Kidney (tissue), 14 donors: Measurements from ENCODE around the gene RNASE13. TPM values are rescaled to one million over a fixed set of nuclear protein-coding genes. Genes with fewer than 3 reads are reported as not detected.
A peak's percentile ranks its signal among the peaks of the same experiment; 100 is the strongest.

ENCODE experiments used
- DNase-seq, 5 donors: peaks; one replicate each; pipeline ENCODE4 v3.0.0-alpha.2; 2013 to 2020
- FAIRE-seq: peaks from 2 replicates; lab custom pipeline; 2012; peaks lifted over from hg19 to GRCh38; lab: Jason Lieb, UNC
- H3K27ac ChIP-seq, 2 donors: one replicate each; pipeline ENCODE4 v1.7.0; 2013; ENCODE audit warnings: low read depth in 2 of 2, low read length in 2 of 2, inconsistent platforms in 1 of 2
- H3K27me3 ChIP-seq: one replicate; pipeline ENCODE4 v1.7.1; 2013; ENCODE audit warnings: low read length, inconsistent platforms; ENCODE audit not compliant: control insufficient read depth, insufficient read depth
- H3K36me3 ChIP-seq, 3 donors: one replicate each; pipeline versions ENCODE4 v1.7.0 to v1.7.1; 2013; ENCODE audit warnings: low read length in 3 of 3, control low read depth in 1 of 3, inconsistent platforms in 1 of 3; ENCODE audit not compliant: insufficient read depth in 3 of 3, control insufficient read depth in 2 of 3
- H3K4me1 ChIP-seq, 3 donors: one replicate each; pipeline versions ENCODE4 v1.7.0 to v1.7.1; 2013; ENCODE audit warnings: low read length in 3 of 3, inconsistent platforms in 1 of 3, low read depth in 1 of 3; ENCODE audit not compliant: control insufficient read depth in 2 of 3, insufficient read depth in 2 of 3
- H3K4me3 ChIP-seq, 3 donors: one replicate each; pipeline versions ENCODE4 v1.7.0 to v1.8.1; 2013; ENCODE audit warnings: low read length in 3 of 3, control low read depth in 1 of 3, inconsistent platforms in 1 of 3
- H3K9ac ChIP-seq, 3 donors: one replicate each; pipeline versions ENCODE4 v1.7.0 to v1.7.1; 2013; ENCODE audit warnings: low read length in 3 of 3, control low read depth in 1 of 3, inconsistent platforms in 1 of 3
- H3K9me3 ChIP-seq, 3 donors: one replicate each; pipeline versions ENCODE4 v1.7.0 to v1.7.1; 2013; ENCODE audit warnings: low read length in 3 of 3, control low read depth in 1 of 3, inconsistent platforms in 1 of 3; ENCODE audit not compliant: control insufficient read depth in 2 of 3, insufficient read depth in 1 of 3
- intact Hi-C: fragments of 100-400 bp; cut with DNase I; formaldehyde crosslinking; loops from one replicate; pipeline ENCODE4 v1.11.1; 2022
- polyA plus RNA-seq: library from polyadenylated mRNA; stranded (reverse); fragments of 350-450 nt; fragmentation: Illumina TruSeq; extraction: RNeasy Lipid Tissue Mini Kit (QIAGEN cat#74804); gene quantifications from one replicate; pipeline ENCODE4 v1.2.3, GENCODE V29; 2014; ENCODE audit warnings: low read depth, low replicate concordance; ENCODE audit not compliant: insufficient read depth
- total RNA-seq: library from RNA; stranded (reverse); fragmentation: NEBNext Ultra II Directional; extraction: Animal tissue kit (Norgen Biotek cat#: 25700); gene quantifications from one replicate; pipeline ENCODE4 v1.2.1, GENCODE V29; 2021
- TF ChIP-seq, protein P1 (sequence below): IDR thresholded peaks from 3 replicates; pipeline ENCODE4 v1.5.1; 2012; ENCODE audit warnings: mild to moderate bottlenecking, moderate library complexity, borderline replicate concordance; ENCODE audit not compliant: insufficient read depth; ENCODE audit errors: extremely low read depth
- donor health status: control.
- donor health status: control.
- donor health status: control.
- donor health status: control.
- donor health status: control.
- donor health status: DM: yes; HTN: yes; CAD: no.
- donor health status: Normal renal cell carcinoma (clear cell type).

The RNASE13 gene
- total and polyA plus RNA-seq, 2 donors from 2014 or later = not detected

GRCh38 chr14:21072781-21073339, 38.3 kb upstream of the RNASE13 start:
- intact Hi-C loops = no loop called here
- Histone ChIP-seq H3K27me3 (no peaks in the 10 kb centered on the region), H3K4me3 (no peak overlapping the region), H3K4me1 (peaks cover 6 to 14% (median 12%) of the 10 kb centered on the region in 3 donors), H3K36me3 (peaks cover 9 to 24% (median 22%) of the 10 kb centered on the region in 3 donors), H3K9ac (peak overlapping the region in 1 of 3 donors; percentile 61), H3K9me3 (no peaks in the 10 kb centered on the region), H3K27ac (no peak overlapping the region)
- no peak for DNase-seq
- TF ChIP-seq, protein P1, sequence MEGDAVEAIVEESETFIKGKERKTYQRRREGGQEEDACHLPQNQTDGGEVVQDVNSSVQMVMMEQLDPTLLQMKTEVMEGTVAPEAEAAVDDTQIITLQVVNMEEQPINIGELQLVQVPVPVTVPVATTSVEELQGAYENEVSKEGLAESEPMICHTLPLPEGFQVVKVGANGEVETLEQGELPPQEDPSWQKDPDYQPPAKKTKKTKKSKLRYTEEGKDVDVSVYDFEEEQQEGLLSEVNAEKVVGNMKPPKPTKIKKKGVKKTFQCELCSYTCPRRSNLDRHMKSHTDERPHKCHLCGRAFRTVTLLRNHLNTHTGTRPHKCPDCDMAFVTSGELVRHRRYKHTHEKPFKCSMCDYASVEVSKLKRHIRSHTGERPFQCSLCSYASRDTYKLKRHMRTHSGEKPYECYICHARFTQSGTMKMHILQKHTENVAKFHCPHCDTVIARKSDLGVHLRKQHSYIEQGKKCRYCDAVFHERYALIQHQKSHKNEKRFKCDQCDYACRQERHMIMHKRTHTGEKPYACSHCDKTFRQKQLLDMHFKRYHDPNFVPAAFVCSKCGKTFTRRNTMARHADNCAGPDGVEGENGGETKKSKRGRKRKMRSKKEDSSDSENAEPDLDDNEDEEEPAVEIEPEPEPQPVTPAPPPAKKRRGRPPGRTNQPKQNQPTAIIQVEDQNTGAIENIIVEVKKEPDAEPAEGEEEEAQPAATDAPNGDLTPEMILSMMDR = no peak
- FAIRE-seq = no peak

- TF ChIP-seq, protein P1 = no peak
- DNase-seq = peak in 2 of 5 donors; percentile 70 to 76
- intact Hi-C loops = no loop called here
- Histone ChIP-seq H3K9me3 (no peaks in the 10 kb centered on the region), H3K4me1 (peaks cover 6 to 14% (median 12%) of the 10 kb centered on the region in 3 donors), H3K27me3 (no peaks in the 10 kb centered on the region), H3K36me3 (peaks cover 7 to 20% (median 18%) of the 10 kb centered on the region in 3 donors), H3K4me3 (peak overlapping the region; percentile 28 to 80 (median 47)), H3K9ac (peak overlapping the region in 2 of 3 donors; percentile 39 to 61), H3K27ac (peak overlapping the region; percentile 85 to 86)
- no peak for FAIRE-seq
These were observed 37.4 kb upstream of the RNASE13 start for GRCh38 chr14:21072031-21072473.

DNA sequence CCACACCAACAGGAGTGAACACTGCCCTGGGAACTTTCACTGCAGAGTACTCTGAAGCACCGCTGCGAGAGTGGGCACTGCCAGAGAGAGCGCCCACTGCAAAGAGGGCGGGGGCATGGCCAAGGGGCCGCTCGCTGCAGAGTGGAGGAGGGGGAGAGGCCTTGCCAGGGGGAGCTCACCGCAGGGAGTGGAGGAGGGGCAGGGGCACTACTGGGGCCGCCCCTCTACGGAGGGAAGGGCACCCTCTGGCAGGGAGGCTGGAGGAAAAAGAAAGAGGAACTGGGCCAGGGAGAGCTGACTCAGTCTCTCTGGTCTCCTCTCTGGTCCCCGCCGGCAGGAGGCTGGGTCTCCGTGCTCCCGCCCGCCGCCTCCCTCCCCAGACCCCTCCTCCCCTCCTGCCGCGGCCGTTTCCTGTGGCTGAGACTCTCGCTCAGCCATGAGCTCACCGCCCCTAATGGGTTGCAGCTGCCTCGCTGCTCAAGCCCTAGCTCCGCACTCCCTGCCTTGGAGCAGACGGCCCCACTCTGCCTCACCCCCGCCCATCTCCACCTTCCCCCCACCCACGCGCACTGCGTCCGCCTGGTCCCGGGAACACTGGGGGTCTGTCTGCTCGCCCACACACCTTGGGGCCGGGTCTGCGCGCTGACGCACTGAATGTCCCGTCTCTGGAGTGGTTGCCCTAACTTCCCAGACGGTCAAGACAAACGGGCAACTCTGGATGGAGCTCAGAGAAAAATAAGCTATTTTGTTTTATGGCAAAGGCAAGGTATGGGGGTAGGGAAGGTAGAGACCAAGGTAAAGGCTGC, 36.8 kb upstream of the RNASE13 start:
- Histone ChIP-seq H3K4me3 (peak overlapping the region; percentile 80 to 90 (median 82)), H3K9ac (peak overlapping the region; percentile 78 to 87 (median 83)), H3K9me3 (no peaks in the 10 kb centered on the region), H3K27ac (peak overlapping the region; percentile 85 to 86), H3K27me3 (no peaks in the 10 kb centered on the region), H3K4me1 (peaks cover 6 to 14% (median 12%) of the 10 kb centered on the region in 3 donors), H3K36me3 (peaks cover 7 to 16% (median 16%) of the 10 kb centered on the region in 3 donors)
- DNase-seq (peak; percentile 93 to 97 (median 95)), FAIRE-seq (no peak)
- intact Hi-C loops = no loop called here
- TF ChIP-seq, protein P1 = no peak
